Measurements from ENCODE around the gene UFSP2. TPM values are rescaled to one million over a fixed set of nuclear protein-coding genes. Genes with fewer than 3 reads are reported as not detected.
"Not testable (repeated sequence)": the region's sequence is repeated elsewhere in the genome, so short reads cannot be mapped to it uniquely, and the experiment has no call there.

UFSP2 gene
- total and polyA plus RNA-seq, 4 donors = 12.2 to 17.2 (median 14.7) TPM

DNA sequence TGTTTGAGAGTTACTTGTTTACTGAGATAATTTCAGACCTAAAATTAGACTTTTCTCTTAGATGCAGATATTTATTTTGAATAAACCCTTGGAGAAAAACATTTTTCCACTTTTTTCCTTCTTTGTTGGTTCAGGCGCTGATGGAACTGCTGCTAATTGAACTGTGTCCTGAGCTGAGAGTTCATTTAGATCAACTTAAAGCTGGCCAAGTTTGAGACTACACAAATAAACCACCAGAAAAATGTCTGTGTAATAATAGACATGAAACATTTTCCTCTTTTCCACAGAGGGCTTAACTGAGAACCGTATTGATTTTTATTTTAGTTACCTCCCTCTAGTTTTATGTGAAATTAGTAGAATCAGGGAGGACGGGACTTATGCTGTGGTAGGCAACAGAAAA lies 62.5 kb downstream of the UFSP2 start:
- Histone ChIP-seq H3K9me3 (ENCODE audit: control insufficient read depth in 4 of 4, low read length in 3 of 4) (no peaks in the 10 kb centered on the region), H3K4me3 (ENCODE audit: low read depth in 1 of 3, low read length in 3 of 3) (no peak overlapping the region), H3K27me3 (ENCODE audit: control insufficient read depth in 4 of 4, insufficient read depth in 4 of 4, low read length in 3 of 4) (no peaks in the 10 kb centered on the region), H3K9ac (ENCODE audit: low read depth in 1 of 2, low read length in 2 of 2) (peak overlapping the region in 1 of 2 donors; percentile 17), H3K27ac (ENCODE audit: low read depth in 1 of 2, low read length in 2 of 2) (peak overlapping the region; percentile 22 to 28), H3K36me3 (ENCODE audit: control insufficient read depth in 4 of 4, insufficient read depth in 3 of 4, low read depth in 1 of 4, low read length in 3 of 4) (no peaks in the 10 kb centered on the region), H3K4me1 (ENCODE audit: control insufficient read depth in 4 of 4, insufficient read depth in 4 of 4, low read length in 3 of 4) (peaks cover 4 to 17% (median 10%) of the 10 kb centered on the region in 4 donors)
- no peak for DNase-seq (ENCODE audit: low spot score)
- 40% methylated on average over 3 of the region's 3 CpGs for WGBS
- TF ChIP-seq SP1 (IDR thresholded peaks at IDR 0.05) (no peak), NR2F2 (IDR thresholded peaks at IDR 0.05) (no peak), GABPA (IDR thresholded peaks at IDR 0.05 in 1 of 2, conservative IDR thresholded peaks at IDR 0.05 in 1 of 2) (no peak), YY1 (IDR thresholded peaks at IDR 0.05) (peak; percentile 17), JUND (IDR thresholded peaks at IDR 0.05) (no peak), RXRA (IDR thresholded peaks at IDR 0.05) (peak in 1 of 2 donors; percentile 43), EGR1 (IDR thresholded peaks at IDR 0.05; ENCODE audit: low read depth in 2 of 2) (no peak), HNF4G (IDR thresholded peaks at IDR 0.05) (no peak), FOXA1 (IDR thresholded peaks at IDR 0.05) (no peak), TAF1 (conservative IDR thresholded peaks at IDR 0.05) (no peak), HNF4A (conservative IDR thresholded peaks at IDR 0.05) (peak; percentile 69 to 82), FOXA2 (IDR thresholded peaks at IDR 0.05) (no peak), RAD21 (IDR thresholded peaks at IDR 0.05) (peak in 1 of 2 donors; percentile 7)
- TF ChIP-seq, protein P1, sequence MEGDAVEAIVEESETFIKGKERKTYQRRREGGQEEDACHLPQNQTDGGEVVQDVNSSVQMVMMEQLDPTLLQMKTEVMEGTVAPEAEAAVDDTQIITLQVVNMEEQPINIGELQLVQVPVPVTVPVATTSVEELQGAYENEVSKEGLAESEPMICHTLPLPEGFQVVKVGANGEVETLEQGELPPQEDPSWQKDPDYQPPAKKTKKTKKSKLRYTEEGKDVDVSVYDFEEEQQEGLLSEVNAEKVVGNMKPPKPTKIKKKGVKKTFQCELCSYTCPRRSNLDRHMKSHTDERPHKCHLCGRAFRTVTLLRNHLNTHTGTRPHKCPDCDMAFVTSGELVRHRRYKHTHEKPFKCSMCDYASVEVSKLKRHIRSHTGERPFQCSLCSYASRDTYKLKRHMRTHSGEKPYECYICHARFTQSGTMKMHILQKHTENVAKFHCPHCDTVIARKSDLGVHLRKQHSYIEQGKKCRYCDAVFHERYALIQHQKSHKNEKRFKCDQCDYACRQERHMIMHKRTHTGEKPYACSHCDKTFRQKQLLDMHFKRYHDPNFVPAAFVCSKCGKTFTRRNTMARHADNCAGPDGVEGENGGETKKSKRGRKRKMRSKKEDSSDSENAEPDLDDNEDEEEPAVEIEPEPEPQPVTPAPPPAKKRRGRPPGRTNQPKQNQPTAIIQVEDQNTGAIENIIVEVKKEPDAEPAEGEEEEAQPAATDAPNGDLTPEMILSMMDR (IDR thresholded peaks at IDR 0.05; ENCODE audit: low read depth, low read length, missing input control) = no peak
- TF ChIP-seq, protein P2, sequence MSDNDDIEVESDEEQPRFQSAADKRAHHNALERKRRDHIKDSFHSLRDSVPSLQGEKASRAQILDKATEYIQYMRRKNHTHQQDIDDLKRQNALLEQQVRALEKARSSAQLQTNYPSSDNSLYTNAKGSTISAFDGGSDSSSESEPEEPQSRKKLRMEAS (IDR thresholded peaks at IDR 0.05) = no peak
- TF ChIP-seq, protein P3, sequence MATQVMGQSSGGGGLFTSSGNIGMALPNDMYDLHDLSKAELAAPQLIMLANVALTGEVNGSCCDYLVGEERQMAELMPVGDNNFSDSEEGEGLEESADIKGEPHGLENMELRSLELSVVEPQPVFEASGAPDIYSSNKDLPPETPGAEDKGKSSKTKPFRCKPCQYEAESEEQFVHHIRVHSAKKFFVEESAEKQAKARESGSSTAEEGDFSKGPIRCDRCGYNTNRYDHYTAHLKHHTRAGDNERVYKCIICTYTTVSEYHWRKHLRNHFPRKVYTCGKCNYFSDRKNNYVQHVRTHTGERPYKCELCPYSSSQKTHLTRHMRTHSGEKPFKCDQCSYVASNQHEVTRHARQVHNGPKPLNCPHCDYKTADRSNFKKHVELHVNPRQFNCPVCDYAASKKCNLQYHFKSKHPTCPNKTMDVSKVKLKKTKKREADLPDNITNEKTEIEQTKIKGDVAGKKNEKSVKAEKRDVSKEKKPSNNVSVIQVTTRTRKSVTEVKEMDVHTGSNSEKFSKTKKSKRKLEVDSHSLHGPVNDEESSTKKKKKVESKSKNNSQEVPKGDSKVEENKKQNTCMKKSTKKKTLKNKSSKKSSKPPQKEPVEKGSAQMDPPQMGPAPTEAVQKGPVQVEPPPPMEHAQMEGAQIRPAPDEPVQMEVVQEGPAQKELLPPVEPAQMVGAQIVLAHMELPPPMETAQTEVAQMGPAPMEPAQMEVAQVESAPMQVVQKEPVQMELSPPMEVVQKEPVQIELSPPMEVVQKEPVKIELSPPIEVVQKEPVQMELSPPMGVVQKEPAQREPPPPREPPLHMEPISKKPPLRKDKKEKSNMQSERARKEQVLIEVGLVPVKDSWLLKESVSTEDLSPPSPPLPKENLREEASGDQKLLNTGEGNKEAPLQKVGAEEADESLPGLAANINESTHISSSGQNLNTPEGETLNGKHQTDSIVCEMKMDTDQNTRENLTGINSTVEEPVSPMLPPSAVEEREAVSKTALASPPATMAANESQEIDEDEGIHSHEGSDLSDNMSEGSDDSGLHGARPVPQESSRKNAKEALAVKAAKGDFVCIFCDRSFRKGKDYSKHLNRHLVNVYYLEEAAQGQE (IDR thresholded peaks at IDR 0.05) = no peak
- TF ChIP-seq, protein P4, sequence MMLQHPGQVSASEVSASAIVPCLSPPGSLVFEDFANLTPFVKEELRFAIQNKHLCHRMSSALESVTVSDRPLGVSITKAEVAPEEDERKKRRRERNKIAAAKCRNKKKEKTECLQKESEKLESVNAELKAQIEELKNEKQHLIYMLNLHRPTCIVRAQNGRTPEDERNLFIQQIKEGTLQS (IDR thresholded peaks at IDR 0.05) = no peak
- TF ChIP-seq, protein P5, sequence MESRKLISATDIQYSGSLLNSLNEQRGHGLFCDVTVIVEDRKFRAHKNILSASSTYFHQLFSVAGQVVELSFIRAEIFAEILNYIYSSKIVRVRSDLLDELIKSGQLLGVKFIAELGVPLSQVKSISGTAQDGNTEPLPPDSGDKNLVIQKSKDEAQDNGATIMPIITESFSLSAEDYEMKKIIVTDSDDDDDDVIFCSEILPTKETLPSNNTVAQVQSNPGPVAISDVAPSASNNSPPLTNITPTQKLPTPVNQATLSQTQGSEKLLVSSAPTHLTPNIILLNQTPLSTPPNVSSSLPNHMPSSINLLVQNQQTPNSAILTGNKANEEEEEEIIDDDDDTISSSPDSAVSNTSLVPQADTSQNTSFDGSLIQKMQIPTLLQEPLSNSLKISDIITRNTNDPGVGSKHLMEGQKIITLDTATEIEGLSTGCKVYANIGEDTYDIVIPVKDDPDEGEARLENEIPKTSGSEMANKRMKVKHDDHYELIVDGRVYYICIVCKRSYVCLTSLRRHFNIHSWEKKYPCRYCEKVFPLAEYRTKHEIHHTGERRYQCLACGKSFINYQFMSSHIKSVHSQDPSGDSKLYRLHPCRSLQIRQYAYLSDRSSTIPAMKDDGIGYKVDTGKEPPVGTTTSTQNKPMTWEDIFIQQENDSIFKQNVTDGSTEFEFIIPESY (IDR thresholded peaks at IDR 0.05) = no peak

DNA sequence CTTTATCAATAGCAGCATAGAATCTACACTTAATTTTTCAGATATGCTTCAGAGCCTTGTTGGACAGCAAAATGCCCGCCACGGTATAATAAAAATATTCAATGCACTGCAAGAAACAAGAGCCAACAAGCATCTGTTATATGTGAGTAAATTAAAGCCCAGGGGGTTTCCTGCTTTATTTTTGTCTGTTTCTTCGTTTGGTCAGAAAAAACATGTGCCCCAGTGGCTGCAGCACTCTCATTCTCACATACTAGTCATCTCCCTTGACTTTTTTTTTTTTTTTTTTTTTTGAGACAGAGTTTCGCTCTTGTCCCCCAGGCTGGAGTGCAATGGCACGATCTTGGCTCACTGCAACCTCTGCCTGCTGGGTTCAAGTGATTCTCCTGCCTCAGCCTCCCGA lies 63.2 kb downstream of the UFSP2 start:
- not testable (repeated sequence) for H3K27me3 ChIP-seq (ENCODE audit: control insufficient read depth in 4 of 4, insufficient read depth in 4 of 4, low read length in 3 of 4); H3K9ac ChIP-seq (ENCODE audit: low read depth in 1 of 2, low read length in 2 of 2); H3K9me3 ChIP-seq (ENCODE audit: control insufficient read depth in 4 of 4, low read length in 3 of 4); H3K4me3 ChIP-seq (ENCODE audit: low read depth in 1 of 3, low read length in 3 of 3); H3K27ac ChIP-seq (ENCODE audit: low read depth in 1 of 2, low read length in 2 of 2); H3K36me3 ChIP-seq (ENCODE audit: control insufficient read depth in 4 of 4, insufficient read depth in 3 of 4, low read depth in 1 of 4, low read length in 3 of 4); DNase-seq (ENCODE audit: low spot score)
- 85% methylated on average over 6 of the region's 6 CpGs for WGBS
- peaks cover 4 to 17% (median 10%) of the 10 kb centered on the region in 4 donors for H3K4me1 ChIP-seq (ENCODE audit: control insufficient read depth in 4 of 4, insufficient read depth in 4 of 4, low read length in 3 of 4)

Data from liver (tissue), 9 donors.